Fibroblast of pulmonary artery (primary cell): ENCODE results near the gene IGFLR1.

Experiments used
- DNase-seq: peaks from one replicate; pipeline ENCODE4 v3.0.0-alpha.2; 2010; ENCODE audit warnings: low read depth
- H3K4me3 ChIP-seq: replicated peaks from 2 replicates; pipeline ENCODE4 v1.5.1; 2011; ENCODE audit warnings: low read depth, mild to moderate bottlenecking, control low read depth, low read length, moderate library complexity
- CTCF ChIP-seq: IDR thresholded peaks from 2 replicates; pipeline ENCODE4 v1.5.1; 2011; ENCODE audit warnings: mild to moderate bottlenecking, control low read depth, low read length, inconsistent platforms; ENCODE audit errors: missing control alignments

The IGFLR1 gene

DNA sequence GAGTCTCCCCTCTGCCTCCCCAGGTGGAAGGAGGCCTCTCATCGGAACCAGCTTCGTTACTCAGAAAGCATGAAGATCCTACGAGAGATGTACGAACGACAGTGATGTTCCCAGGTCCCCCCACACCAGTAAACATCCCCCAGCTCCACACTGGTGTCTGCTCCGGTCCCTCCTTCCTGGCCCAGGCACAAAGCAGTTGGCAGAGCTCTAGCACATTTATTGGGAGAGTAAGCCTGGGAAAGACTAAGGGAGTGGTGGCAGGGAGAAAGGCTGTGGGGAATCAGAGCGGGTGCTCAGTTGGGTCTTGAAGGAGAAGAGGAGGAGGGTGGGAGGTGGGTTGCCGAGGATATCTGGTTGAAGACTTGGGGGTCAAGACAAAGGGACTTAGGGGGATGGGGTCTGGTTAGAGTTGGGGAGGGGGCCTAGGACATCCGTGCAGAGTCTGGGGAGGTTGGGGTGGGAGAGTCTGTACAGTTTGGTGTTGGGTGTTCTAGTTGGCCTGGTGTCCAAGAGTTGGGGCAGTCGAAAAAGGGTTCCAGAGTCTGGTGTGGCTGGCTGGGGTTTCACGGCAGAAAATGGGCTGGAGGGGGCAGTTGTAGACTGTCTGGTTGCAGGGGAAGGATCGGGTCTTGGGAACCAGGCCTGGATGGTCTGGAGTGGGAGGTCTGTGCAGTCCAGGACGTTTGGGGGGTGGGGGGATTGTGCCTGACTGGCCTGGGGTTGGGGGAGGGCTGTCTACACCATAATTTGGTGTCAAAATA lies 12.3 kb upstream of the IGFLR1 start:
- DNase-seq, result no peak
- TF ChIP-seq CTCF, result no peak
- H3K4me3 ChIP-seq, result no peak overlapping the region

GRCh38 chr19:35753634-35754369 lies 11.6 kb upstream of the IGFLR1 start:
- DNase-seq, result no peak
- TF ChIP-seq CTCF, result no peak
- no peak overlapping the region for H3K4me3 ChIP-seq

DNA sequence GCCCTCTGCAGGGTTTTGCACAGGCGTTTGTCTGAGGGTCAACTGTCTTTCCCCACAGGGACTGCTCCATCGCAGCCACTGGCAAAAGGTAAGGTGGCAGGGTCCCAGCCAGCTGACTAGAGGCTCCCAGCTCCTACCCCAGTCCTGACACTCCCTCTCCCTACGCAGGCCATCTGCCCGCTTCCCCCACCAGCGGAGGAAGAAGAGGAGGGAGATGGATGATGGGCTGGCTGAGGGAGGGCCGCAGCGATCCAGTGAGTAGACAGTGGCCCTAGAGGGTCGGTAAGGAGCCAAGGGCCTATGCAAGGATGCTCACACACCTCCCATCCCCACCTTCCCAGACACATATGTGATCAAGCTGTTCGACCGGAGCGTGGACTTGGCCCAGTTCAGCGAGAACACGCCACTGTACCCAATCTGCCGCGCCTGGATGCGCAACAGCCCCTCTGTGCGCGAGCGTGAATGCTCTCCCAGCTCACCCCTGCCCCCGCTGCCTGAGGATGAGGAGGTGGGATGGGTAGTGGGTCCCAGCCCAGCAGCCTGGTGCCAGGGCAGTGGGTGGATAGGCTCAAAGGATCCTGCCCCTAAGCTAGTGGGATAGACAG lies 10.6 kb upstream of the IGFLR1 start:
- no peak for TF ChIP-seq CTCF
- H3K4me3 ChIP-seq, result no peak overlapping the region
- DNase-seq, result no peak

- H3K4me3 ChIP-seq, result no peak overlapping the region
- DNase-seq, result no peak
- TF ChIP-seq CTCF, result no peak
Observed at GRCh38 chr19:35751839-35752745, 9.8 kb upstream of the IGFLR1 start.

DNA sequence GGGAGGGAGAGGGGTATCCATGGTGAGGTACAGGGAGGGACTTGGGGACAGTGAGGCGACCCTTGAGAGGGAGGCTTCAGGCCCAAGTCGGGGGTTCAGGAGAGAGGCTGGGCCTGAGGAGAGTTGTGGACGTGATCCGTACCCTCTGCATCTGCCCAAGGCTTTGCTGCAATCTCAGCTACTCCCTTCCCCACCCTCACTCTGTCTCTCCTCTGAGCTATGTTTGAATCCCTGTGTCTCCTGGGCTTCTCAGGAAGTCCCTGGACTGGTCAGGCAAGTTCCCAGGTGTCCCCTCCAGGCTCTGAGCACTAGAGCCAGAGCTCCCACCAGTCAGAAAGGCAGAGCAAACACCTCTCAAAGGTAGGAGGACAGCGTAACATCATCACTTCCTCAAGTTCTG lies 7.9 kb upstream of the IGFLR1 start:
- no peak overlapping the region for H3K4me3 ChIP-seq
- no peak for TF ChIP-seq CTCF

More for the DNA sequence above, 7.9 kb upstream of the IGFLR1 start:
- no peak for DNase-seq
